GM19099 (cell line): ENCODE results near the gene FCAMR.

Source experiments
- POLR2A ChIP-seq: IDR thresholded peaks from 3 replicates; pipeline ENCODE4 v1.6.1; 2011; ENCODE audit warnings: low read depth; ENCODE audit not compliant: insufficient read length; ENCODE audit errors: extremely low read depth

FCAMR gene

GRCh38 chr1:206937425-206937824 lies 32.8 kb downstream of the FCAMR start:
- no peak for TF ChIP-seq POLR2A

GRCh38 chr1:206935491-206936067 lies 34.7 kb downstream of the FCAMR start:
- TF ChIP-seq POLR2A: no peak

- no peak for TF ChIP-seq POLR2A
These were observed 36.8 kb downstream of the FCAMR start for GRCh38 chr1:206933333-206933945.

GRCh38 chr1:206932177-206932576 lies 38.1 kb downstream of the FCAMR start:
- TF ChIP-seq POLR2A: no peak

GRCh38 chr1:206931709-206932108 lies 38.6 kb downstream of the FCAMR start:
- no peak for TF ChIP-seq POLR2A

- TF ChIP-seq POLR2A: peak; percentile 53
These were observed 40.0 kb downstream of the FCAMR start for GRCh38 chr1:206930210-206930798.

GRCh38 chr1:206929524-206929923 lies 40.7 kb downstream of the FCAMR start:
- TF ChIP-seq POLR2A: no peak

GRCh38 chr1:206926286-206926685 lies 44.0 kb downstream of the FCAMR start:
- no peak for TF ChIP-seq POLR2A

GRCh38 chr1:206925106-206925736 lies 45.0 kb downstream of the FCAMR start:
- no peak for TF ChIP-seq POLR2A

GRCh38 chr1:206924592-206925105 lies 45.6 kb downstream of the FCAMR start:
- peak; percentile 13 for TF ChIP-seq POLR2A

GRCh38 chr1:206923961-206924557 lies 46.2 kb downstream of the FCAMR start:
- peak; percentile 35 for TF ChIP-seq POLR2A

GRCh38 chr1:206923009-206923960 lies 47.0 kb downstream of the FCAMR start:
- TF ChIP-seq POLR2A: peak; percentile 31

GRCh38 chr1:206922524-206922923 lies 47.7 kb downstream of the FCAMR start:
- no peak for TF ChIP-seq POLR2A

- peak; percentile 59 for TF ChIP-seq POLR2A
These were observed 48.4 kb downstream of the FCAMR start, which contains the start of gene FCMR for GRCh38 chr1:206921772-206922265. Gene FCMR, minus strand, starts transcription at chr1:206921941. Its CDS starts 87 bp downstream, at chr1:206921854.
